GM21360 (cell line): ENCODE results near the gene CFAP46.
"Not testable (repeated sequence)": the region's sequence is repeated elsewhere in the genome, so short reads cannot be mapped to it uniquely, and the experiment has no call there.

Experiments used
- ATAC-seq: cut with Tn5 transposase; IDR thresholded peaks from one replicate; pipeline ENCODE4 v1.9.1; 2021; ENCODE audit warnings: mild to moderate bottlenecking, moderate library complexity; ENCODE audit not compliant: unreplicated experiment

The CFAP46 gene

DNA sequence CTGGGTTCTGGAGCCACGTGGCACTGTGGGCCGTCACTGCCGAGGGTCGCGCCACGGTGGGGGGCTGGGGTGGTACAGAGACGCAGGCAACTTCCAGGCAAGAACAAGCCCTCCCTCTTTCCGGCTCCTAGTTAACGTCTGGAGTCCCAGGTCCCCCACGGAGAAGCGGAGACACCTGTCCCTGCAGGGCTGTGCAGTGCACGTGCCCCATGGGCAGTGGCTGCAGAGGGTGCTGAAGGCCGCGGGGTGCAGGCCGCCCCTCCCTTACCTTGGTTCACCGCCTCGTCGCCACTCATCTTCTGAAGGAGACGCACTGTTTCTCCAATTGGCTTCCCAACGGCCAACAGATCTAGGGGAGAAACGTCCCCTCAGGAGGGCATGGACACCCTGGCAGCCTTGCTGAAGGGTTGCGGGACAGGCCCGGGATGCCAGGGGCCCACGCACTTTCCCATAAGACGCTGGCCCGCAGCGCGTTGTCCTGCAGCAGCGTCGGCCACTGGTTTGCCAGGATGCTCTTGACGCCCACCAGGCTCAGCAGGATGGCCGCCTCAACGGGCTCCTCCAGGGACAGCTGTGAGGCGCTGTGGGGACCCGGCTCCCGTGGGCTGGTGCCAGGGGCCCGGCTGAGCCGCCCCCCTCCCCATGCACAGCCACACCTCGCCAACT lies 132.1 kb downstream of the CFAP46 start:
- ATAC-seq, result no peak

DNA sequence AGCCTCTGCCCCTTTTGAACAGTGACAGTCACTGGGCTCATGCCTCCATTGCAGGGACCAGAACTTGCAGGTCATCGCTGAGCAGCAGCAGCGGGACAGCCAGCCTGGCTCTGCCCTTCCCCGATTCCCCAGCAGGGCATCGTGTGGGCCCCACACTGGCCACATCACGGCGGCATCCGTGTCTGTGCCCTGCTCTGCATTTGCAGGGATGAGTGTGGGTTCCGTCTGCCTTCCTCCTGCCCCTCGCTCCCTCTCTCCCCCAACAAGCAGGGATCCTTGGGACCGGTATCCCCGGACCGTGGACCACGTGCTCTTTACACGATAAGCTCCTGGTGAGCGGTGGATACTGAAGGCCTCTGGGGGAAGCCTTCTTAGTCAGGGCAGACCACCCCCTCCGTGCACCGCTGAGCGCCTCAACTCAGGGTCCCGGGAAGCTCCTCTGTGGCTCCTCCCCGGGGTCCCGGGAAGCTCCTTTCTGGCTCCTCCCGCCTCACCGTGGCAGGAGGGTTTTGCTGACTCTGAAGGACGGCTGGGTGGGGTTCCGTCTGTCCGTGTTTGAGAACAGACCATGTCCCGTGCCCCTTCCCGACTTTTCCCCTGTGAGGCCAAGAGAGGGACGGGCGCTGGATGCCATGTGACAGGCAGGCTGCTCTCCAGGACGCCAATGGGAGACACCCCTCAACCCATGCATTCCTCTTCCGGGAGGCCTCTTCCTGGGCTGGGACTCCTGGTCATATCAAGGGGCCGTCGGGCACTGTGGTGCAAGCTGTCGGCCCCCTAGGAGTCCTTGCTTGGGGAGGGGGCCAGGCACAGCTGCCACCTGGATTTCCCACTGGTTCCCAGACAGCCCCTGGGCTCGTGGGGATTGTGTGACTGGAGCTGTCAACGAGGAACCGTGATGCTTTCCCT lies 132.9 kb downstream of the CFAP46 start:
- no peak for ATAC-seq

DNA sequence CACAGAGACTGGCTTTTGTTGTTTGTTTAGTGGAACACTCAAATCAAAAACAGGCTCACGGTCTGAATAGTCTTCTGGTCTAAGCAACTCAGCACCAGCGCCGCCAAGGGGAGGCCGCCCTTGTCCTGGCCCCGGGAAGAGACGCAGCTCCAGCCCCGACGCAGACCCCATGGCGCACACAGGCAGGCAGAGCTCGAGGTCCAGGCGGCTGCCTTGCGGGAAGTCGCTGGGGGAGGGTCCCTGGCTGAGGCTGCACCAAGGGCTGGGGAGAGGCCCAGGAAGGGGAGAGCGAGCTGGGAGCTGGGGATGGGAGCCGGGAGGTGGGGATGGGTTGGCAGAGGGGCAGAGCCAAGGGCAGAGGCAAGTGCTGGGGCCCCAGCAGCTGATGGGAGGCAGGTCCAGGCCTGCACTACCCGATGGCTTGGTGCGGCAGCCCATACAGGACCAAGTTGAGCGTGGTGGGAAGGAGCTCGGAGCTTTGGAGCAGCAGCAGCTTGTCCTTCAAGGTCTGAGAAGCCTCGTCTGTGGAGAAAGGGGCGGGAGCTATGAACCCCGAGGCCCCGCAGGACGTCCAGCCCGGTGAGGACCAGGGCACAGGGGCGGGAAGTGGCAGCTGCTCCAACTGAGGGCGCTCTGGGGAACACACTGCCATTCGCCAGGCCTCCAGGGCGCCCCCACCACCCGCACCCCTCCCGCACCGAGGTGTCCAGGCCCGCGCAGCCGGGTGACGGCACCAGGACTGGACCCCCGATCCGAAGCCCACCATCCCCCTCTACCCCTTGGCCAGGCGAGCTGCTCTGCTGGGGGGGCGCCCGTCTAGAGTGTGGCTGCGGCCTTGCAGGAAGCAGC lies 133.8 kb downstream of the CFAP46 start:
- ATAC-seq, result no peak

DNA sequence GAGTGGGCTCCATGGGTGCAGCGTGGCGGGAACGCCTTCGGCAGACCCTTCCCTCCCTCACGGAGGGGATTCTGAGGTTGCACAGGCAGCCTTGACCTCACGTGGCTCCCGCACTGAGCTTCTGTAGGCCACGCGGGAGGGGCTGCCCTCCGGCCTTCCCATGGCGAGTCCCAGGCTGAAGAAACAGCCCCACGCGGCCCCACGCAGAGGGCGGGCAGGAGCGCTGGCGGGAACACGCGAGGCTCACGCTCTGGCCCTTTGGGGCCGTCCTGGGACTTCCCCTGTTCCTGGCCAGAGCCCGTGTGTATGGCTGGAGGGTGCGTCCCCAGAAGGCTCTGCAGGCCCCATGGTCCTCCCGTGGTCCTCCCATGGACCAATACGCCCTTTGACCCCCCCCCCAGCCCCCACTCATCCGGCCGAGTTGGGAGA lies 134.7 kb downstream of the CFAP46 start:
- no peak for ATAC-seq

DNA sequence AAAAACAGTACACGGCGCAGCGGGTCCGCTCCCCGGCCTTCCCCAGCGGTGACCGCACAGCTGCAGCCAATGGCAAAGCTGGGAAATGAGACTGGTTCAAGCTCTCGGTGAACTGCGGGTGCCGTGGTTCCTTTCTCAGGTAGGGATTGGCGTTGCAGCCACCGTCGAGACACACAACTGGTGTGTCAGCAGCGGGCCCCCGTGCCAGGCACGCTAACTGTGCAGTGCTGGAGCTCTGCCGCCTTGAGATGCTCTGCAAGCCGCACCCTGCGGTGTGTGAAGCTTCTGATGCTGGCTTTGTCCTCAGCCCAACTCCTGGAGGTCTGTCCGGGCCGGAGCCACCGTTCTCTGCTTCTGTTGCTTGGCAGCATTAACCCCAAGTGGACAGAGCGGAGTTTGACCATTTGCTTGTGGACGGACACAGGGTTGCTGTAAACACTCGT lies 135.8 kb downstream of the CFAP46 start:
- ATAC-seq, result no peak

DNA sequence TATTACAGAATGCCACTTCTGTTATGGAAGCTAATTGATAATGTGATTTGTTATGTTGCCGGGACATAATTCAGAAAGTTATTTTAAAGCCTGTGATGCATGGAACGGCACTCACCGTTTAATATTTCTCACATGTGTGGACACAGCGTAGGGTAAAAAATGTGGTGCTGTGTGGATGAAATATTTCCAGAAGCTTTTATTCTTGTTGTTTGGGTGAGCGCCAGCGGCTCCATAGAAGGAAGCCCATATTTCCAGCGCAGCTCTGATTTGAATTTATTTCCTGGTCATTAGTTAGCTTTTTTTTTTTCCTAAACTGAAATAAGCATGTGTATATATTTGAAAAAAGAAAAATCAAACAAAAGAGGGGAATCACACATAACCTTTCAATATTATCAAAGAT lies 136.3 kb downstream of the CFAP46 start:
- no peak for ATAC-seq

DNA sequence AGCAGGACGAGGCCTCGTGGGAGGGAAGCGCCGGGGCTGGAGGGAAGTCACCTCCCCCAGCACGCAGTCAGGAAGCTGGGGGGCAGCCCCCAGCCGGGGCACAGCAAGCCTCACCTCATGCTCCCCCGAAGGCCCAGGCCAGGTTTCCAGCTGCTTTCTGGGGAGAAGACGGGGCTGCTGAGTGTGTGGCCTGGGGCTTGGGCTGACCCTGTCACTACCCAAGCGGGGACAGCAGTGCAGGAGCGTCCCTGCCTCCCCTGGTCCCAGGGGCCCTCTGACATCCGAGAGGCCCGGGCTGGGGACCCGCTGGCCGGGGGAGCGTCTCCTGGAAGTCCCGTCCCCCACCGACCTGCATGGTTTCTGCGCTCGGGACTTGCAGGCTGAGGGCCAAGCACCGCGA lies 136.8 kb downstream of the CFAP46 start:
- ATAC-seq, result no peak

DNA sequence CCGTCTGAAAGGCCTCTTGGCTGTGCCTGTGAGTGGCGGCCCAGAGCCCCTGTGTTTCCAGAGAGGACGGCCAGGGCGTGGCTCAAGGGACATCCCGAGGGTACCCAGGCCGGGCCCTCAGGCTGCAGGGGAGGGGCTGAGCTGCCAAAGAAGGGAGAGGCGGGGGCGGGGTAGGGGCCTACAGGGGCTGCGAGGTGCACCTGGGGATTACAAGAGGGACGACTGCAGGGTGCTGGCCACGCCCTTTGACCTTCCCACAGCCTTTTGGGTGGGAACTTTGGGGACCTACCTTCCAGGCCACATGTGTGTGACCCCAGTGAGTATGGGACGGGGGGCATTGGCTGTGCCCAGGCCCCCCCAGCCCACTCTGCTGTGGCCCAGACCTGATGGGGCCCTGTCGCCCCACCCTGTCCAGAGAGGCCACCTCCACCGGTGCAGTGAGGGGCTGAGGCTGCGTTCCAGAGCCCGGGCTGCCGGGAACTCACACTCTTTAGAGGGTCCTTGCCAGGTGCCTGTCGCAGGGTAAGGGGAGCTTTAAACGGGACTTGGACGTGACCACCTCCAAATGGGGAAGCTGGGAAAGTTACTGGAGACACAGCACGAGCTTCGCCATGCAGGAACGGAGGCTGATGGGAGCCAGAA lies 137.5 kb downstream of the CFAP46 start:
- no peak for ATAC-seq

DNA sequence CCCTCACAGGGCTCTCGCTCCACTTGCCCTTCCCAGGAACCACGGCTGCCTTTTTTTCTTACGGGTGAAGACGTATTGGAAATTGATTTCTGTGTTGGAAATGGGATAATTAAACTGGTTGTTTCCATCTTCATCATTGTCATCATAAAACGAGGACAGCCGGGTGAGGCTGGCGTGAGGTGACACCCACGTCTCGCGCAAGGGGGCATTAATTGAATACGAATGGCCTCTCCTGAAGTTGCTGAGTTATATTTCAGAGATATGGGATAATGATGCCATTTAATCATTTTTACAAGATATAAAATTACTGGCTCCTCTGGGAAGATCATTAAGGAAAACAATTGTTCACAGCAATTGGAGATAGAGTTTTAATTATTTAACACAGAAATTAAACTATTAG lies 138.1 kb downstream of the CFAP46 start:
- ATAC-seq, result no peak

DNA sequence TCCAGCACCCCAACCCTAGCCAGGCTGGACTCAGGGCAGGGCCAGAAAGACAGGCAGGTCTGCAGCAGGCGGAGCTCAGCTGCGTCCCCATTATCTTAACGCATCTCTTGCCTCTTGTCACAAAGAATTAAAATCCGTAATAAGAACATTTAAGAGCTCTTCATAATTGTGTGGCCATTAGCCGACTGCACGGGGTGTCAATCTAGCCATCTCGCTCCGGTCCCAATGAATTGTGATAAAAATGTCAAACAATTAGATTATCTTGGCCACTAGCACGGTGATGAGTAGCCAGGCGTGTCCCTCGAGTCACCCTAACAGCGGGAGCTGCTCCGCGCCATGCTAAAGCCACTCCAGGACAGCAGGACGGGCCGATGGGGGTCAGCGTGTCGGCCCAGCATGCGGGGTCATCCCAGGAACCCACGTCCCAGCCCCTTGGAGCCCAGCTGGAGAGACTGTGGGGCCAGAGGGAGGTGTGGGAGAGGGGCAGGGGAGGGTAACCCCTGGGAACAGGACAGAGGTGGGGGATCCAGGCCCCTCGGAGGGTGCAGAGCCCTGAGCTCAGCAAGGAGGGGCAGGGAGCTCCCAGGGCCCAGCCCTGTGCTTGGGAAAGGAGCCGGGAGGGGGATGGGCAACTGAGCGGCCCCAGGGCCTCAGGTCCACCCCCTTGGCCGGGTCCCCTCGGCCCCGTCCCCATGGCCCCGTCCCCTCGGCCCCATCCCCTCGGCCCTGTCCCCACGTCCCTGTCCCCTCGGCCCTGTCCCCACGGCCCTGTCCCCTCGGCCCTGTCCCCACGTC lies 138.8 kb downstream of the CFAP46 start:
- ATAC-seq, result no peak

DNA sequence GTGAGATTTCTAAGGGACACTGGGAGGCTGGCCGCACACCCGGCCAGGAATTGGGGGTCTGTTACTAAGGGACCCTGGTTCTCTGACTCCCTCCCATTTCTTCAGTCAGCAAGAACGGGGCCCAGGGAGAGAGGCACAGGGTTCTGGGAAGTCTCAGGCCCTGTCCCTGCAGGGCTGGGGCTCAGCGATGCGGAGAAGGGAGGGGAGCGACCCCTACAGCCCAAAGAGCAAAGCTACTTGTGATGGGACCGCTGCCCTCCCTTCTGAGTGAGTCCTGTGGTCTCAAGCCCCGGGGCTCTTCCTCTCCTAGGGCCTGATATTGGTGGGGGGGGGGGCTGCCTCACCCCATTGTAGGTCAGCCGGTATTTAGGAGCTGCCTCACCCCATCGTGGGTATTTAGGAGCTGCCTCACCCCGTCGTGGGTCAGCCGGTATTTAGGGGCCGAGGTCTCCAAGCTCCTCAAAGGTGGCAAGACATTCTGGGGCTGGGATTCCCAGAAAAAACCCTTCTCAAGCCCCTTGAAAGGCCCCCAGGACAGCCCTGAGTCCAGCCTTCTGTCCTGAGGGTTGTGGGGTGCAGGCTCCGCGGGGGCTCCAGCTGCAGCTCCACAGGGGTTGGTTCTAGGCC lies 139.6 kb downstream of the CFAP46 start:
- ATAC-seq, result no peak

DNA sequence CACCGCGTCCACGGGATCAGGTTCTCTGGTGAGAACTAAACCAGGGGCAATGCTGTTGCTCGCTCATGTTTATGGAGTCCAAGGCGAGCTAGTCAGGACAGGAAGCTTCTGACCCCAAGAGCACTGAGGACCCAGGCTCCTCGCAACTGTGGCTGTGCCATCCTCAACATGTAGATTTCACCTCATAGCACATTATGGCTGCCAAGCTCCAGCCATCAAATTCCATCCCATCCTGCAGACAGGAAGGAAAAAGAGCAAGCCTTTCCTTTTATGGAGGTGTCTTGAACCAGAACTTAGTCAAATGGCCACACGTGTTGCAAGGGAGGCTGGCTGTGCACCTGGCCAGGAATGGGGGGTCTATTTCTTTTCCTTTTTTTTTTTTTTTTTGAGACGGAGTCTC lies 140.3 kb downstream of the CFAP46 start:
- ATAC-seq, result no peak

DNA sequence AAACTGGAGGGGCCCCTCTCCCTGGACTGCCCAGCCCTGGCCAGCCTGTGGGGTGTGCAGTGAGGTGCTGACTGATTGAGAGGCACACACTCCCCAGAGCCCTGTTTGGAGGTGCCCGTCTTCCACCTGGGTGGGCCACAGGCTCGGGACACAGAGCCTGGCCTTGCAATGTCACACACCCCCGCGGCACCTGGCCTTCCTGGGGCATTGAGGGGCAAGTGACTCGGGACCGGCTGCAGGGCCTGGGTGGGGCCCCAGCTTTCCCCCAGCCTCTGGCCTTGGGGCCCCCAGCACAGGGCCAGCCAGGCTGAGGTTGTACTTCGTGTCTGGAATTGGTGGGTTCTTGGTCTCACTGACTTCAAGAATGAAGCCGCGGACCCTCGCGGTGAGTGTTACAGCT lies 142.5 kb downstream of the CFAP46 start:
- ATAC-seq, result no peak

DNA sequence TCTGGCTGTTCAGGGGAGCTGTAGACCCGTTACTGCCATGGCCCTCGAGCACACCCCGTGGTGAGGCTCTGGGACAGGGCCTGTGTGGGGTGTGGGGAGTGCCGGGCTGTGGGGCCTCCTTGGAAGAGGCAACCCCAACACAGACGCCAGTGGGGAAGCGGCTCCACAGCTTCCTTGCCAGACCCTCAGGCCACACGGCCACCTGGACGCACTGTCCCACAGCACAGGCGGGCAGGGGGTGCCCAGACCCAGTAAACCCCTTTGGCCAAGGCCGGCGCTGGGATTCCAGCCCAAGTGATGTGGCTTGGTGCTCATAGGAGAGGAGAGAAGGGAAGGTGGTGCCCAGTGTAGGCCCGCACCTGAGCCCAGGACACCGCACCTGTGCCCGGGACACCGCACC lies 143.5 kb downstream of the CFAP46 start:
- no peak for ATAC-seq

DNA sequence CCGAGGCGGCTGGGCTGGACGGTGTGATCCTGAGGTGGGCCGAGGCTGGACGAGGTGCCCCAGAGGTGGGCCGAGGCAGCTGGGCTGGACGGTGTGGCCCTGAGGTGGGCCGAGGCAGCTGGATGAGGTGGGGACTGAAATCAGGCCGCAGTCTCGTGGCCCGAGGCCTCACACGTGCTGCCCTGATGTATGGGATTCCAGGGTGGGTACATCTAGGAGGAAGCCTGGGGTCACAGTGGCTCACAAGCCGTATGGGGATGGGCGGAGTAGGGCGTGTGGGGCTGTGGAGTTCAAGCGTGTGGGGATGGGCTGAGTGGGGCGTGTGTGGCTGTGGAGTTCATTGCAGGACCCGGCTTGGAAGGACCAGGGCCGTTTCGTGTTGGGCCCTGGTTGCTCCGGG lies 144.0 kb downstream of the CFAP46 start:
- ATAC-seq, result no peak

DNA sequence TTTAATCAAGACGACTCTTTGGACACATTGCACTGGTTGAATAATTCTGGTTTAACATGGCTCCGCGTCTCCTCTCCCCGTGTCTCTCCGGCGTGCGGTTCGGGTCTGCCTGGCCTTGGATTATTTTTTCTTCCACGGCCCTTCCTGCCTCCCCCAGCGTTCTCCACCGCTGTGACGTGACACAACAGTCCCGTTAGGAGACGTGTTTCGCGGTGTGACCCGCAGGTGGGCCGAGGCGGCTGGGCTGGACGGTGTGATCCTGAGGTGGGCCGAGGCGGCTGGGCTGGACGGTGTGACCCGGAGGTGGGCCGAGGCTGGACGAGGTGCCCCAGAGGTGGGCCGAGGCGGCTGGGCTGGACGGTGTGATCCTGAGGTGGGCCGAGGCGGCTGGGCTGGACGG lies 144.4 kb downstream of the CFAP46 start:
- ATAC-seq, result not testable (repeated sequence)

DNA sequence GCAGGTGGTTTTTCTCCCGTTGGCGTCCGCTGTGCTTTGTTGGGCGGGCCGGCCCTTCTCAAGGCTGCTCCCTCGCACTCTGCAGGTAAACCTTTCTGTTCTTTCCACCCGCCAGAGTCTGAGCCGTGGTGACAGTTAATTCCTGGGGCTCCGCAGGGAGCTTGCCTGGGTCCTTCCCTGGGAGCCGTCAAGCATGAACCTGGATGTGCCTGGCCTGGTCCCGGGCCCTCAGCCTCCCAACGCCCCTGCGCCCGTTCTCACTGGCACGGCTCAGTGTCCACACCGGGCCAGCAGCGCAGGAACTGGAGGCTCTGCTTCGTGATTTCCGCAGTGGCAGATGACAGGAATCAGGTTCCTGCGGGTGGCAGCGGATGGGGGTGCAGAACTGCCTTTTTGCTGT lies 145.5 kb downstream of the CFAP46 start:
- no peak for ATAC-seq

DNA sequence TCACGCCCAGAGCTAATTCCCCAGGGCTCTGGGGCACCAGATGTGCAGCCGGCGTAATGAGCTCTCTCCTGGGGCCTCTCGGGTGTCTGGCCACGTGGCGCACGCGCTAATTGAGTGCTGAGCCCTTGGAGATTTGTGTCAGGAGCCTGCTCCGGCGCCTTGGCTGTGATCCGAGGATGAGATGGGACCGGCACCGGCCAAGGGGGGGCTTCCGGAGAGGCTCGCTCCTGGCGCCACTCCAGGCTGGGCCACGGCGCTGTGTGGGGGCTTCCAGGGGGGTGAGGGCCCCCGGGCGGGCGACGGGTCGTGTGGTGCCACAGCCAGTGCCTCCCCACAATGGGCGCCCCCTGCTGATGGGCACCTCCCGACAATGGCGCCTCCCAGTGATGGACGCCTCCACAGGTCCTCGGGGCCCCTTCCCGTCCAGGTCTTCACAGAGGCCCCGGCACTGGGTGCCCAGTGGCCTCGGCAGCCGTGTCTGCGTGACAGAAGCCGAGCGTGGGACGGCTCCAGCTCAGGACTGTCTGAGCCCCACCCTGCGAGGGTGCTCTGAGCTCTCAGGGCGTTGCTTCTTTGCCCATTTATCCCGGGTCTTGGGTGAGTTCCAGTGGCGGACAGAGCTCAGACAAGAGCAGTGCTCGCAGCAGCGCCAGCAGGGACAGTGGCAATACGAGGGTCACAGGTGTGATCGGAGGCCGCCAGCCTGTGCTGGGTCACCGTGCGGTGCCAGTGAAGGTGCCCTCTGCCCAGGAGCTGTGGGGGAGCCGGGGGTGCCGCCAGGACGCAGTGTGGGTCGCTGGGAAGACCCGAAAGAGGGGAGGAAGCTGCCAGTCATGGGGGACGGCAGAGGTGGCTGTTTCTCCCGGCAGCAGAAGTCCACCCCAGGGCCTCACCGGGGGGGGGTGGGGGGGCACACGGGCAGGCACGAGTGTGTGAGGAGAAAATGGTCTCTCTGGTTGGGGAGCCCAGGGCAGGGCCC lies 148.2 kb downstream of the CFAP46 start:
- no peak for ATAC-seq
